WTC11 (cell line): ENCODE results near the gene MAD2L1.

Experiments
- CREB1 ChIP-seq: sonication (generic); formaldehyde crosslinking; IDR thresholded peaks from 2 replicates; pipeline ENCODE4 v1.8.0; 2023; ENCODE audit warnings: mild to moderate bottlenecking, missing genetic modification reagents
- ETV6 ChIP-seq: sonication (generic); formaldehyde crosslinking; IDR thresholded peaks from 2 replicates; pipeline ENCODE4 v1.8.1; 2022; ENCODE audit warnings: mild to moderate bottlenecking, missing genetic modification reagents
- FOXP1 ChIP-seq: sonication (generic); formaldehyde crosslinking; IDR thresholded peaks from 2 replicates; pipeline ENCODE4 v1.8.0; 2022; ENCODE audit warnings: missing genetic modification reagents, mild to moderate bottlenecking, moderate library complexity, borderline replicate concordance
- IRF1 ChIP-seq: sonication (generic); formaldehyde crosslinking; IDR thresholded peaks from 2 replicates; pipeline ENCODE4 v1.8.0; 2023; ENCODE audit warnings: missing genetic modification reagents
- IRF2 ChIP-seq: sonication (generic); formaldehyde crosslinking; IDR thresholded peaks from 2 replicates; pipeline ENCODE4 v1.8.0; 2022; ENCODE audit warnings: low read depth, missing genetic modification reagents, borderline replicate concordance
- JUN ChIP-seq: sonication (generic); formaldehyde crosslinking; IDR thresholded peaks from 2 replicates; pipeline ENCODE4 v1.8.0; 2023; ENCODE audit warnings: mild to moderate bottlenecking, missing genetic modification reagents
- NR3C1 ChIP-seq: sonication (generic); formaldehyde crosslinking; conservative IDR thresholded peaks from 2 replicates; pipeline ENCODE4 v1.8.1; 2023; ENCODE audit warnings: low read depth, mild to moderate bottlenecking, missing genetic modification reagents
- TCF7 ChIP-seq: sonication (generic); formaldehyde crosslinking; IDR thresholded peaks from 2 replicates; pipeline ENCODE4 v1.8.0; 2022; ENCODE audit warnings: mild to moderate bottlenecking, low read depth, missing genetic modification reagents, moderate library complexity
- TEAD4 ChIP-seq: sonication (generic); formaldehyde crosslinking; IDR thresholded peaks from 2 replicates; pipeline ENCODE4 v1.8.0; 2022; ENCODE audit warnings: mild to moderate bottlenecking, missing genetic modification reagents
- TF ChIP-seq, protein P1 (sequence below): fragments of 200-600 bp; IDR thresholded peaks from 2 replicates; pipeline ENCODE4 v1.8.0; 2022; ENCODE audit warnings: antibody characterized with exemption
- TF ChIP-seq, protein P2 (sequence below): sonication (generic); formaldehyde crosslinking; IDR thresholded peaks from 2 replicates; pipeline ENCODE4 v1.8.1; 2023; ENCODE audit warnings: mild to moderate bottlenecking, missing genetic modification reagents, moderate library complexity
- TF ChIP-seq, protein P3 (sequence below): fragments of 250-450 bp; sonication (Bioruptor Pico); IDR thresholded peaks from 2 replicates; pipeline ENCODE4 v1.9.0; 2021; ENCODE audit warnings: mild to moderate bottlenecking
- TF ChIP-seq, protein P4 (sequence below): fragments of 250-450 bp; sonication (Bioruptor Pico); IDR thresholded peaks from 2 replicates; pipeline ENCODE4 v1.9.0; 2021; ENCODE audit warnings: mild to moderate bottlenecking, borderline replicate concordance

- TF ChIP-seq JUN (CRISPR knock-in tag), result no peak
- TF ChIP-seq, protein P1, sequence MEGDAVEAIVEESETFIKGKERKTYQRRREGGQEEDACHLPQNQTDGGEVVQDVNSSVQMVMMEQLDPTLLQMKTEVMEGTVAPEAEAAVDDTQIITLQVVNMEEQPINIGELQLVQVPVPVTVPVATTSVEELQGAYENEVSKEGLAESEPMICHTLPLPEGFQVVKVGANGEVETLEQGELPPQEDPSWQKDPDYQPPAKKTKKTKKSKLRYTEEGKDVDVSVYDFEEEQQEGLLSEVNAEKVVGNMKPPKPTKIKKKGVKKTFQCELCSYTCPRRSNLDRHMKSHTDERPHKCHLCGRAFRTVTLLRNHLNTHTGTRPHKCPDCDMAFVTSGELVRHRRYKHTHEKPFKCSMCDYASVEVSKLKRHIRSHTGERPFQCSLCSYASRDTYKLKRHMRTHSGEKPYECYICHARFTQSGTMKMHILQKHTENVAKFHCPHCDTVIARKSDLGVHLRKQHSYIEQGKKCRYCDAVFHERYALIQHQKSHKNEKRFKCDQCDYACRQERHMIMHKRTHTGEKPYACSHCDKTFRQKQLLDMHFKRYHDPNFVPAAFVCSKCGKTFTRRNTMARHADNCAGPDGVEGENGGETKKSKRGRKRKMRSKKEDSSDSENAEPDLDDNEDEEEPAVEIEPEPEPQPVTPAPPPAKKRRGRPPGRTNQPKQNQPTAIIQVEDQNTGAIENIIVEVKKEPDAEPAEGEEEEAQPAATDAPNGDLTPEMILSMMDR, result peak; percentile 71
- no peak for TF ChIP-seq FOXP1 (CRISPR knock-in tag)
- TF ChIP-seq CREB1 (CRISPR knock-in tag), result no peak
- no peak for TF ChIP-seq TCF7
- no peak for TF ChIP-seq IRF2 (CRISPR knock-in tag)
- TF ChIP-seq ETV6, result 0 out of 2 replicates have a peak, but pooled peaks have one; percentile 30
- TF ChIP-seq TEAD4 (CRISPR knock-in tag), result no peak
- no peak for TF ChIP-seq NR3C1 (CRISPR knock-in tag)
- TF ChIP-seq, protein P2, sequence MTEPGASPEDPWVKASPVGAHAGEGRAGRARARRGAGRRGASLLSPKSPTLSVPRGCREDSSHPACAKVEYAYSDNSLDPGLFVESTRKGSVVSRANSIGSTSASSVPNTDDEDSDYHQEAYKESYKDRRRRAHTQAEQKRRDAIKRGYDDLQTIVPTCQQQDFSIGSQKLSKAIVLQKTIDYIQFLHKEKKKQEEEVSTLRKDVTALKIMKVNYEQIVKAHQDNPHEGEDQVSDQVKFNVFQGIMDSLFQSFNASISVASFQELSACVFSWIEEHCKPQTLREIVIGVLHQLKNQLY (CRISPR knock-in tag), result no peak
- TF ChIP-seq, protein P3, sequence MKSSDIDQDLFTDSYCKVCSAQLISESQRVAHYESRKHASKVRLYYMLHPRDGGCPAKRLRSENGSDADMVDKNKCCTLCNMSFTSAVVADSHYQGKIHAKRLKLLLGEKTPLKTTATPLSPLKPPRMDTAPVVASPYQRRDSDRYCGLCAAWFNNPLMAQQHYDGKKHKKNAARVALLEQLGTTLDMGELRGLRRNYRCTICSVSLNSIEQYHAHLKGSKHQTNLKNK, result no peak
- no peak for TF ChIP-seq IRF1 (CRISPR knock-in tag)
- TF ChIP-seq, protein P4, sequence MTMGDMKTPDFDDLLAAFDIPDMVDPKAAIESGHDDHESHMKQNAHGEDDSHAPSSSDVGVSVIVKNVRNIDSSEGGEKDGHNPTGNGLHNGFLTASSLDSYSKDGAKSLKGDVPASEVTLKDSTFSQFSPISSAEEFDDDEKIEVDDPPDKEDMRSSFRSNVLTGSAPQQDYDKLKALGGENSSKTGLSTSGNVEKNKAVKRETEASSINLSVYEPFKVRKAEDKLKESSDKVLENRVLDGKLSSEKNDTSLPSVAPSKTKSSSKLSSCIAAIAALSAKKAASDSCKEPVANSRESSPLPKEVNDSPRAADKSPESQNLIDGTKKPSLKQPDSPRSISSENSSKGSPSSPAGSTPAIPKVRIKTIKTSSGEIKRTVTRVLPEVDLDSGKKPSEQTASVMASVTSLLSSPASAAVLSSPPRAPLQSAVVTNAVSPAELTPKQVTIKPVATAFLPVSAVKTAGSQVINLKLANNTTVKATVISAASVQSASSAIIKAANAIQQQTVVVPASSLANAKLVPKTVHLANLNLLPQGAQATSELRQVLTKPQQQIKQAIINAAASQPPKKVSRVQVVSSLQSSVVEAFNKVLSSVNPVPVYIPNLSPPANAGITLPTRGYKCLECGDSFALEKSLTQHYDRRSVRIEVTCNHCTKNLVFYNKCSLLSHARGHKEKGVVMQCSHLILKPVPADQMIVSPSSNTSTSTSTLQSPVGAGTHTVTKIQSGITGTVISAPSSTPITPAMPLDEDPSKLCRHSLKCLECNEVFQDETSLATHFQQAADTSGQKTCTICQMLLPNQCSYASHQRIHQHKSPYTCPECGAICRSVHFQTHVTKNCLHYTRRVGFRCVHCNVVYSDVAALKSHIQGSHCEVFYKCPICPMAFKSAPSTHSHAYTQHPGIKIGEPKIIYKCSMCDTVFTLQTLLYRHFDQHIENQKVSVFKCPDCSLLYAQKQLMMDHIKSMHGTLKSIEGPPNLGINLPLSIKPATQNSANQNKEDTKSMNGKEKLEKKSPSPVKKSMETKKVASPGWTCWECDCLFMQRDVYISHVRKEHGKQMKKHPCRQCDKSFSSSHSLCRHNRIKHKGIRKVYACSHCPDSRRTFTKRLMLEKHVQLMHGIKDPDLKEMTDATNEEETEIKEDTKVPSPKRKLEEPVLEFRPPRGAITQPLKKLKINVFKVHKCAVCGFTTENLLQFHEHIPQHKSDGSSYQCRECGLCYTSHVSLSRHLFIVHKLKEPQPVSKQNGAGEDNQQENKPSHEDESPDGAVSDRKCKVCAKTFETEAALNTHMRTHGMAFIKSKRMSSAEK, result no peak
Observed at GRCh38 chr4:120049732-120050494, 16.7 kb downstream of the MAD2L1 start.
